GM21619 (cell line): ENCODE results near the gene TSKU.
"Not testable (repeated sequence)": the region's sequence is repeated elsewhere in the genome, so short reads cannot be mapped to it uniquely, and the experiment has no call there.

ENCODE experiments used
- ATAC-seq: cut with Tn5 transposase; IDR thresholded peaks from one replicate; pipeline ENCODE4 v1.9.1; 2021; ENCODE audit not compliant: unreplicated experiment

The TSKU gene

DNA sequence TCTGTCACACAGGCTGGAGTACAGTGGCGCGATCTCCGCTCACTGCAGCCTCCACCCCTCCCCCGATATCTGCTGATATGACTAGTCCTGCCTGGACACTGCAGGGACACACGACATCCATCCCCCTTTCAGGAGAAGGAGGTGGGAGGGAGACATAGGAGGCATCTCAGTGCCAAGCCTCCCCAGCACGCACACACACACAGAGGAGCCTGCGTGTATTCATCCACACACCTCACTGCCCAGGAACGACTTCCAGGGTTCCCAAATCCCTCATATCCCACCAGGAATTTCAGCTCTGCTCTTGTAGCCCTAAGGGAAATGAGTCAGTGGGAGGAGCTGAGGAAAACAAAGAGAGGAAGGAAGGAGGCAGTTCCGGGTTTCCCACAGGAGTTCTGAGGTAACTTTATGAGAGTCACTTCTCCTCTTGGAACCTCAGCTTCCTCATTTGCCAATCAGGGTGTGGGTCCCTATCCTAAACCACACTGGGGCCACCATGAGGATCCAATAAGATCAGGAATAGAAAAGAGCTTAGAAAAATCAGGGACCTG is 40.4 kb downstream of the TSKU start:
- no peak for ATAC-seq

- no peak for ATAC-seq
These were observed 41.2 kb downstream of the TSKU start for GRCh38 chr11:76824083-76824939.

- ATAC-seq: no peak
These were observed 42.0 kb downstream of the TSKU start for GRCh38 chr11:76824980-76825725.

GRCh38 chr11:76825726-76826396 is 42.7 kb downstream of the TSKU start:
- no peak for ATAC-seq

DNA sequence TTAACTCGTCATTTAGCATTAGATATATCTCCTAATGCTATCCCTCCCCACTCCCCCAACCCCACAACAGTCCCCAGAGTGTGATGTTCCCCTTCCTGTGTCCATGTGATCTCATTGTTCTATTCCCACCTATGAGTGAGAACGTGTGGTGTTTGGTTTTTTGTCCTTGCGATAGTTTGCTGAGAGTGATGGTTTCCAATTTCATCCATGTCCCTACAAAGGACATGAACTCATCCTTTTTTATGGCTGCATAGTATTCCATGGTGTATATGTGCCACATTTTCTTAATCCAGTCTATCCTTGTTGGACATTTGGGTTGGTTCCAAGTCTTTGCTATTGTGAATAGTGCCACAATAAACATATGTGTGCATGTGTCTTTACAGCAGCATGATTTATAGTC is 43.4 kb downstream of the TSKU start:
- ATAC-seq: not testable (repeated sequence)

DNA sequence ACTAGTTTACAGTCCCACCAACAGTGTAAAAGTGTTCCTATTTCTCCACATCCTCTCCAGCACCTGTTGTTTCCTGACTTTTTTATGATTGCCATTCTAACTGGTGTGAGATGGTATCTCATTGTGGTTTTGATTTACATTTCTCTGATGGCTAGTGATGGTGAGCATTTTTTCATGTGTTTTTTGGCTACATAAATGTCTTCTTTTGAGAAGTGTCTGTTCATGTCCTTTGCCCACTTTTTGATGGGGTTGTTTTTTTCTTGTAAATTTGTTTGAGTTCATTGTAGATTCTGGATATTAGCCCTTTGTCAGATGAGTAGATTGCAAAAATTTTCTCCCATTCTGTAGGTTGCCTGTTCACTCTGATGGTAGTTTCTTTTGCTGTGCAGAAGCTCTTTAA is 43.8 kb downstream of the TSKU start:
- not testable (repeated sequence) for ATAC-seq

- no peak for ATAC-seq
These were observed 47.6 kb downstream of the TSKU start for GRCh38 chr11:76830639-76831327.

DNA sequence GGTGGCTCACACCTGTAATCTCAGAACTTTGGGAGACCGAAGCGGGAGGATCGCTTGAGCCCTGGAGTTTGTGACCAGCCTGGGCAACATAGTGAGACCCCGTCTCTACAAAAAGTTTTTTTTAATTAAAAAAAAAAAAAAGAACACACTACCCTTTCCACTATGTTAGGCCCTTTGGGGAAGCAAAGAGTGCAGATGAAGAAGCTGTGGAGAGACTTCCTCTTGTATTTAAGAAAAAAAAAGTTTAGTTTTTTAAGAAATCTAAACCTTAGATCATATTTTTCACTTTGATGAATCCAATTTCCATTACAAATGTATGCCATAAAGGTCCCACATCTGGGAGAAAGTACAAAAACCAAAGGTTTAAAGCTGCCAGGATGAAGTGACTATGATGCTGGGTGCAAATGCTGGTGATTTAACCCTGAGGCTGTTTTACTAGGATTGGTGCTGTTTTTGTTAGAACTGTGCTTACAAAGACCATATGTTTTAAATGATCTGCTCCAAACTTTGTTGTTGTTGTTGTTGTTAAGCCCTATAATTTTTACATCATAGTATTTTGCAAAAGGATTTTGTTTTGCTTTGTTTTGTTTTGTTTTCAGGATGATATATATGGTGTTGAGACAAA is 48.6 kb downstream of the TSKU start:
- ATAC-seq: no peak

GRCh38 chr11:76832361-76832760 is 49.2 kb downstream of the TSKU start:
- no peak for ATAC-seq

- ATAC-seq: no peak
These were observed 51.0 kb downstream of the TSKU start for GRCh38 chr11:76834151-76834550.

DNA sequence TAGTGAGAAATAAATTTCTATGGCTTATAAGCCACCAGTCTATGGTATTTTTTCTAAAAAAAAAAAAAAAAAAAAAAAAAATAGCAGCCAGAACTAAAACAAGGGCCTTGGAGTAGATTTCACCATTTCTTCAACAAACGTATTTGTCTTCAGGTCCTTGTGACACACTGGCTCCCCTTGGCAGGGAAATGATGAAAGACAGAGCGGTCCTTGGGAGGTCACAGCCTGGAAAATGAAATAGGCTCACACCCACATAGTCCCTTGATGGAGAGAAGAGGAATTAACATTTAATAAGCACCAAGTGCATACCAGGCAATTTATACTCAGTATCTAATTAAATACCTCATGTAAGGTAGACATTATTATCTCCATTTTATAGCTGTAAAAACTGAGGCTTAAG is 51.9 kb downstream of the TSKU start:
- ATAC-seq: no peak

DNA sequence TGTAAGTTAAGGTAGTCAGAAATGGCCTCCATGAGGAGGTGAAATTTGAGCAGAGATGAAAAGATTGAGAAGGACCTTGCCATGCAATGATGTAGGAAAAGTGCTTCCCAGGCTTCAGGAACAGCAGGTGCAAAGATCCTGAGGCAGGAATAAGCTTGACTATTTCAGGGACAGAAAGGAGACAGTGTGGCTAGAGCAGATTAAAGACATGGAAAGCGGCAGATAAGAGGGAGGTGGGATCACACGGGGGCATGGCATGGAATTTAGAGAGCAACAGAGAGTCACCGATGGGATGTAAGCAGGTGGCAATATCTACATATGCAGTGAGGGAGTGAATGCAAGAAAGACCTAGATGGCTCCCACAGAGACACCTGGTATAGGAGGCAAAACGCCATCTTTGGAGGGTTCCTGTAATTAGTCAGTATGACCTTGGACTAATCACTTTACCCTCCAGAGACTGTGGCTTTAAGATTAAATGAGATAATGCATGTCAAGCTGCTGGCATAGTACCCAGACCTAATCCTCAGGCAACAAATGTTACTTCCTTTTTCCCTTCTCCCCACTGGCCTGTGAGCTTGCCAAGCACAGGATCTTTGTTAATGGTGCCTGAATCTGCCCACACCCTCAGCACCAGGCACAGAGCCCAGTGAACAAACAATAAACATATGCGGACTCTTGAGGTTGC is 52.9 kb downstream of the TSKU start:
- ATAC-seq: no peak

- no peak for ATAC-seq
These were observed 53.6 kb downstream of the TSKU start for GRCh38 chr11:76836613-76837291.

GRCh38 chr11:76837696-76838677 is 54.8 kb downstream of the TSKU start:
- no peak for ATAC-seq

GRCh38 chr11:76838678-76839068 is 55.5 kb downstream of the TSKU start:
- no peak for ATAC-seq

- no peak for ATAC-seq
These were observed 56.2 kb downstream of the TSKU start for GRCh38 chr11:76839311-76839710.

DNA sequence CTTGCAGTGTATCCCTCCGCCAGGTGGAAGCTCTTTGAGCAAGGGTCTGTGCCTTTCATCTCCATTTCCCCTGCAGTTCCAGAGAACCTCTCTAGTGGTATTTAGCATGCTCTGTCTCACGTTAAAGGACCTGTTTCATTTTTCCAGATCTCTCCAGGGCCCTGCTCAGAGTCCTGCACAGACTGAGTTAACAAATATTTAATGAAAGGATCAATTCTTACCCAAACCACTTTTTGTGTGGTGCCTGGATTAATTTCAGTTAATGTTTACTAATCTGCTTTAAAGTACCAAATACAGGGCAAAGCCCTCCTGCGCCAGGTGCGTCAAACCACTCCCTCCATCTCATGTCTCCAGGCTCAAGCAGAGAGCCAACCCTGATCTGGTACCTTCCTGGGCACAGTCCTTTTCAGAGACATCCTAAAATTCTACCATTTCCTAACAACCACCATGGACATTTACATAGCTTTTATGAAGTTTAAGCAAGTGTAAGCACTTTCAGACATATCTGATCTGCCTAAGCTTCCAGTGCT is 58.8 kb downstream of the TSKU start:
- no peak for ATAC-seq

- no peak for ATAC-seq
These were observed 60.8 kb downstream of the TSKU start for GRCh38 chr11:76843907-76844306.
